Esophagus squamous epithelium (tissue), 4 donors: ENCODE measurements around the gene CLCNKA.

Source experiments
- POLR2A ChIP-seq, 4 donors: fragments of 450-650 bp; IDR thresholded peaks; one replicate each; pipeline ENCODE4 v1.6.1; 2017; ENCODE audit warnings: antibody characterized with exemption in 4 of 4, mild to moderate bottlenecking in 4 of 4, moderate library complexity in 3 of 4
- TF ChIP-seq, protein P1 (sequence below), 6 experiments: fragments of 450-650 bp in 4 of 6; fragments of 200-600 bp in 2 of 6; sonication (generic) in 2 of 6; IDR thresholded peaks; one replicate each; pipeline ENCODE4 v1.5.1; 2016 to 2019; ENCODE audit warnings: antibody characterized with exemption in 6 of 6, mild to moderate bottlenecking in 4 of 6, moderate library complexity in 4 of 6

DNA sequence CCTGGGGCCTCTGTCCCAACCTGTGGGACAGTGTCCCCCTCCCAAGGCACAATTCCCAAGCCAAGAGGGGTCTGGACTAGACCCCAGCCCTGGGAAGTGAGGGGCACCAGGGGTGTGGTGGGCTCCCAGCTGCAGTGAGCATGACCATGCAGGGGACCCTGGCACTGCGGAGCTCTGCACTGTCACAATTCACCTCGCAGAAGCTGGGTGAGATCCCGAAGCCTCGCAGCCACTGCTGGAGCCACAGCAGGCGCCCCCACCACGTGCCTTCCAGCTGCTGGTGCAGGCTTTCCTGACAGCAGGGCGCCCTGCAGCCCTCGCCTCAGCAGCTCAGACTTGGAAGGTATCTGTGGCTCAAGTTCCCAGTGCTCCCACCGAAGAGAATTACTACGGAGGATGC is 27.8 kb upstream of the CLCNKA start:
- TF ChIP-seq POLR2A (IDR thresholded peaks at IDR 0.05), result no peak
- TF ChIP-seq, protein P1, sequence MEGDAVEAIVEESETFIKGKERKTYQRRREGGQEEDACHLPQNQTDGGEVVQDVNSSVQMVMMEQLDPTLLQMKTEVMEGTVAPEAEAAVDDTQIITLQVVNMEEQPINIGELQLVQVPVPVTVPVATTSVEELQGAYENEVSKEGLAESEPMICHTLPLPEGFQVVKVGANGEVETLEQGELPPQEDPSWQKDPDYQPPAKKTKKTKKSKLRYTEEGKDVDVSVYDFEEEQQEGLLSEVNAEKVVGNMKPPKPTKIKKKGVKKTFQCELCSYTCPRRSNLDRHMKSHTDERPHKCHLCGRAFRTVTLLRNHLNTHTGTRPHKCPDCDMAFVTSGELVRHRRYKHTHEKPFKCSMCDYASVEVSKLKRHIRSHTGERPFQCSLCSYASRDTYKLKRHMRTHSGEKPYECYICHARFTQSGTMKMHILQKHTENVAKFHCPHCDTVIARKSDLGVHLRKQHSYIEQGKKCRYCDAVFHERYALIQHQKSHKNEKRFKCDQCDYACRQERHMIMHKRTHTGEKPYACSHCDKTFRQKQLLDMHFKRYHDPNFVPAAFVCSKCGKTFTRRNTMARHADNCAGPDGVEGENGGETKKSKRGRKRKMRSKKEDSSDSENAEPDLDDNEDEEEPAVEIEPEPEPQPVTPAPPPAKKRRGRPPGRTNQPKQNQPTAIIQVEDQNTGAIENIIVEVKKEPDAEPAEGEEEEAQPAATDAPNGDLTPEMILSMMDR (IDR thresholded peaks at IDR 0.05), result no peak
